D341Med (cell line): ENCODE measurements around the gene DPF3.
"Not testable (repeated sequence)": the region's sequence is repeated elsewhere in the genome, so short reads cannot be mapped to it uniquely, and the experiment has no call there.

Source experiments
- DNase-seq: peaks from one replicate; pipeline ENCODE4 v3.0.0; 2012; ENCODE audit warnings: low spot score

Gene DPF3

DNA sequence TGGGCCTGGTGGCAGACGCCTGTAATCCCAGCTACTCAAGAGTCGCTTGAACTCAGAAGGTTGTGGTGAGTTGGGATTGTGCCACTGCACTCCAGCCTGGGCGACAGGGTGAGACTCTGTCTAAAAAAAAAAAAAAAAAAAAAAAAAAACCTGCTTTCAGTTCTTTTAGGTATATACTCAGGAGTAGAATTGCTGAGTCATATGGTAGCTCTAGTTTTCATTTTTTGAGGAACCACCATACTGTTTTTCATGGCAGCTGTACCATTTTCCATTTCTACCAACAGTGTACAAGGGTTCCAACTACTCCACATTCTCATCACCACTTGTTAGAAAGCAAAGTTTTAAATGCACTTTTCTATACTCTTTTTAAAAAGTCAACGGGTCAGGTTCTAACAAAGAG, 119.8 kb downstream of the DPF3 start:
- no peak for DNase-seq

GRCh38 chr14:72771561-72771960, 122.3 kb downstream of the DPF3 start:
- no peak for DNase-seq

GRCh38 chr14:72766296-72766695, 127.6 kb downstream of the DPF3 start:
- DNase-seq: no peak

DNA sequence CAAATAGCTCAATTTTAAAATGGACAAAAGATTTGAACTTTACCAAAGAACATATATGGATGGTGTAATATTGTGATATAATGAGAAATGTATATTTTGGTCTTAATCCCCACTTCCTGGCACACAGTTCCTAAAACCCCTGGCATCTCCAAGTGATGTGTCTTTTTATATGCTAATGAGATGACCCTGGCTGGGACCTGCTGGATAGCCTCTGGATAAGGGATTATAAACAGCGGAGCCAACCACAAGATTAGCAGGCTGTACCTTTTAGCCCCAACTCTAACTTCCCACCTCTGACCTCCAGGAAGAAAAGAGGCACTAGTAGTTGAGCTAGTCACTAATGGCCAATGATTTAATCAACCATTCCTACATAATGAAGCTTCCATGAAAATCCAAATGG, 130.0 kb downstream of the DPF3 start:
- no peak for DNase-seq

- DNase-seq: no peak
Measured at GRCh38 chr14:72759670-72760069, 134.2 kb downstream of the DPF3 start.

DNA sequence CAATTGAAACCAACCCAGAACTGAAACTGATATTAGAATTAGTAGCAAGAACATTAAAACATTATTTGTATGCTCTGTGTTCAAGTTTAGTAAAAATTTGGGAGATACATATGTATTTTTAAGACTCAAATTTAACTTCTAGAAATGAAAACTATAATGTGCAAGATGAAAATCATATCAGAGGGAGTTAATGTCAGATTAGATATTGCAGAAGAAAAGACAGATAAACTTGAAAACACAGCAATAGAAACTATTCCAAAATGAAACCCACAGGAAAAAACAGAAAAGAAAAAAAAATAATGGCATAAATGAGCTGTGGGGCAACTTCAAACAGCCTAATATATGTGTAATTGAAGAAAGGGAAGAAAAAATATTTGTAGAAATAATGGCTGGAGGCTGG, 134.9 kb downstream of the DPF3 start:
- DNase-seq: no peak

GRCh38 chr14:72758420-72758819, 135.5 kb downstream of the DPF3 start:
- DNase-seq: no peak

DNA sequence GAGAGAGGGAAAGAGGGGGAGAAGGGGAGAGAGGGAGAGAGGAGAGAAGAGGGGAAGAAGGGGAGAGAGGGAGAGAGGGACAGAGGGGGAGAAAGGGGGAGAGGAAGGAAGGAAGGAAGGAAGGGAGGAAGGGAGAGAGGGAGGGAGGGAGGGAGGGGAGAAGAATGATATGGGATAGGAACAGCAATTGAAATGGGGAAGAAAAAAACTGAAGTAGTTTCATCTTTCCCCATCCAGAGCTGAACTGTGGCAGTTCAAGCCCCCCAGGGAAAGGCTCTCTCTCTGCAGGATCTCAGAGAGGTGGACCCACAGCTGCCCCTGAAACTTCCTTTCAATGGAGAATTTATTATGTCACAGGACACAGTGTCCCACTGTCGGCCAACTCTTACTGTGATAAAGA, 136.9 kb downstream of the DPF3 start:
- DNase-seq: no peak

DNA sequence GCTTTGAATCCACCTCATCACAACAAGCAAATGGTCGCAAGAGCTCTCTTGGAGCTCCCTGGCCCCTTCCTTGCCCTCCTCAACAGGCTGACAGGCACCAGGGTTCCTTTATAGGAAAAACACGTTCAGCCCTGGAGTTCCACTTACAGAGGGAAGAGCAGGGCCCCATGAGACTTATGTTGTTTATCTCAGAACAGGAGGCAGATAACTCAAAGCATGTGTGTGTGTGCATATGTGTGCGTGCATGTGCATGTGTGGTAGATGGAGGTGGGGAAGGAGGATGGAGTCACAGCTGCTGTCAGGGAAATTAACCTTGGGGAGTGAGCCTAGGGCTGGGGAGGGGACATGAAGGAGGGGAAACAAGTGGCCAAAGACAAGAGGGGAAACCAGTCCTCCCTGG, 138.1 kb downstream of the DPF3 start:
- DNase-seq: no peak

GRCh38 chr14:72754949-72755348, 139.0 kb downstream of the DPF3 start:
- DNase-seq: no peak

- DNase-seq: no peak
Measured at GRCh38 chr14:72753879-72754400, 140.0 kb downstream of the DPF3 start.

DNA sequence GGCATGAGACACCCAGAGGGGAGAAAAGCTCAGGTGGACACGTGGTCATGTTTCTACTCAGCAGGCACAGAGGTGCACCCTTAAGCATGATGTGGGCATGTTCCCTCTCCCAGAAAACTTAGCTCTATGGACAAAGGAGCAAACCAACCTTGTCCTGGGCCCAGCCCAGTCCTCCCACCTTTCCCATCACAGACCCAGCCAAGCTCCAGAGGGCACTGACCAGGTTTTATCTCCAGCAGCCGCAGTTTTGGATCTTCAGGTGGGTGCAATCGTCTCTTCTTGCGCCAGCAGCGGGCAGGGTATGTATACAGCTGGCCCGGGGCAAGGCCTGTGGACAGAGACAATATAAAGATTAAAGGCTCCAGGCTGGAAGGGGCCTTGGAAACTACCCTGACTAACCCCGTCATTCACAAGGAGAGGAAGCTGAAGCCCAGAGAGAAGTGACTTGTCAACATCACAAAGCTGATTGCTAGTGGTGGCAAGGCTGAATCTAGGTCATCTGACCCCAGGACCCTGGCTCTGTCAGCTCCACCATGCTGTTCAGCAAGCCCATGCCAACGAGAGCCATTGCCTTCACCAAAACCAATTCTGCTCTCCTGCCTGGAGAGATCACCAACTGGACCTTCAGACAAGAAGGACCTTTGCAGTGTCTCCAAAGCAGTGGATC, 140.7 kb downstream of the DPF3 start:
- DNase-seq: no peak

GRCh38 chr14:72752034-72752412, 141.9 kb downstream of the DPF3 start:
- no peak for DNase-seq

- DNase-seq: no peak
Measured at GRCh38 chr14:72751276-72752033, 142.4 kb downstream of the DPF3 start.

GRCh38 chr14:72748921-72749320, 145.0 kb downstream of the DPF3 start:
- not testable (repeated sequence) for DNase-seq

DNA sequence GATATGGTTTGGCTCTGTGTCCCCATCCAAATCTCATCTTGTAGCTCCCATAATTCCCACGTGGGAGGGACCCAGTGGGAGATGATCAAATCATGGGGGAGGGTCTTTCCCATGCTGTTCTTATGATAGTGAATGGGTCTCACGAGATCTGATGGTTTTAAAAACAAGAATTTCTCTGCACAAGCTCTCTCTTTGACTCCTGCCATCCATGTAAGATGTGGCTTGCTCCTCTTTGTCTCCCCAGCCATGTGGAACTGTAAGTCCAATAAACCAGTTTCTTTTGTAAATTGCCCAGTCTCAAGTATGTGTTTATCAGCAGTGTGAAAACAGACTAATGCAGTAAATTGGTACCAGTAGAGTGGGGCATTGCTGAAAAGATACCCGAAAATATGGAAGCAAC, 146.2 kb downstream of the DPF3 start:
- DNase-seq: no peak

- DNase-seq: no peak
Measured at GRCh38 chr14:72745991-72746980, 147.6 kb downstream of the DPF3 start.

DNA sequence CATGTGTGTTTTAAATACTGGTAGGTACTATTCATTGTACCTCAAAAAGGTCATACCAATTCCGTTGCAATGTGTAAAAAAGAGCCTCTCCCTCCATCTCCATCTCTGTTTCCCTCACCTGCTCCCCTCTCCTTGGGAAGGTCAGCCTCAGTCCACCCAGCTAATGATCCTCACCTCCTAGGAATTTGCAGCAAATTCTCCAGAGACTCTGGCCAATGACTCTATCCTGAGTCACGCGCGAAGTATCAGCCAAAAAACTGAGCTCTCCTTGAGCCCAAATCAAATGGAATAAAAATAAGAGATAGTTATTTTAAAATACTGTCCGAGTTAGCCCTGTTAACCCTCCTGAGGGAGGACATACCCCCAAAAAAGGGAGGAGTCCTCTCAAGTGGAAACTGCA, 148.4 kb downstream of the DPF3 start:
- DNase-seq: no peak

DNA sequence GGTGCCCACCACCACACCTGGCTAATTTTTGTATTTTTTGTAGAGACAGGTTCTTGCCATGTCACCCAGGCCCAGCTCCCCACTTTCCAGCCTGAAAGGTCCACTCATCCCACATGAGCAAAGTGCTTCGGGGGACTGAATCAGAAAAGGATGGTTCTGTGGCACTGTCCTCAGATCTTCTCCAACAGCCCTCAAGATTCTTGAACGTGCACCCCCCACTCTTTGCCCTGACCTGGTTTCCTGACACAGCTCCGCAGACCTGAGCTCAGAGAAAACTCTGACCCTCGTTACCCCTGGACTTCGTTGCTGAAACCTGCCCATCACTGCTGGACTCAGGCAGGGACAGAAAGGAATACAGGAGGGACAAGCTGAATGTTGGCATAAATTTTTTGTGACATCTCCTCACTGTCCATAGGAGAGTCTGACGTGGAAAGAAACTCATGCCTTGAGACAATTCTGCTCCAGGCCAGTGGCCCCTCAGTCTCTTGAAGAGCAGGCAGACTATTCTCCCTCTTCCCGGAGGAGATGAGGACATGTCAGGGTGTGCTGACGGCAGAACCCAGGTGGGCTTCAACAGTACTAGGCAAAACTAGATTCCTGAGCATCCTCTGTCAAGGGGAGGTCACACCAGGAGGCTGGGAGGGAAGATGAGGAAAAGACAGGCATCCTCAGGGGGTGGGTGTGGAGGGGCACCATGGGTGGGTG, 149.3 kb downstream of the DPF3 start:
- no peak for DNase-seq

DNA sequence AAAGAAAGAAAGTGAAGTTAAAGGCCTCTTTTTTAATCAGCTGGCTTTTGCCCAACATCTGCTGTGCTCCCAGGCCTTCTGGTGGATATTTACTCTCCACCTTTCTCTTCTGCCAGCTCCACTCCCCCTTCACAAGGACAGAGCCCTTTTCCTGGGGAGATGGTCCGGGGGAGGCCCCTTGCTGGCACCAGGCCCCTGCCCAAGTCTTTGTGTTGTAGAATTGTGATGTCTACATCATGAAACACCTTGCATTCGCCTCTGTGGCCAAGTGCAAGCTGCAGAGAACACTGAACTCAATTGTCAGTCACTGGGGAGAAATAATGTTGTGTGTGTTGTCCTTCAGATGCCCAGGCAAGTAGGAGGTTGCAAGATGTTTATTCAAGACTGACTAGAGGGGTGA, 150.3 kb downstream of the DPF3 start:
- no peak for DNase-seq

GRCh38 chr14:72742838-72743195, 151.1 kb downstream of the DPF3 start:
- no peak for DNase-seq
